HG03108 (cell line): ENCODE measurements around the gene HCLS1.
"Not testable (repeated sequence)": the region's sequence is repeated elsewhere in the genome, so short reads cannot be mapped to it uniquely, and the experiment has no call there.

Experiments
- ATAC-seq: cut with Tn5 transposase; IDR thresholded peaks from one replicate; pipeline ENCODE4 v1.9.1; 2021; ENCODE audit warnings: moderate library complexity; ENCODE audit not compliant: unreplicated experiment

The HCLS1 gene

GRCh38 chr3:121660356-121661171 is at the start of gene HCLS1:
Gene HCLS1 (minus strand): TSS chr3:121660903. CDS start chr3:121658347, 2,556 bp downstream.
- ATAC-seq: peak; percentile 74

GRCh38 chr3:121710347-121710746 is 49.6 kb upstream of the HCLS1 start:
- ATAC-seq: no peak

GRCh38 chr3:121707531-121708273 is 47.0 kb upstream of the HCLS1 start:
- ATAC-seq: no peak

GRCh38 chr3:121705541-121705940 is 44.8 kb upstream of the HCLS1 start:
- no peak for ATAC-seq

GRCh38 chr3:121703973-121704372 is 43.3 kb upstream of the HCLS1 start:
- no peak for ATAC-seq

- no peak for ATAC-seq
These were observed 38.2 kb upstream of the HCLS1 start for GRCh38 chr3:121698901-121699300.

GRCh38 chr3:121698476-121698875 is 37.8 kb upstream of the HCLS1 start:
- ATAC-seq: no peak

- no peak for ATAC-seq
These were observed 35.5 kb upstream of the HCLS1 start for GRCh38 chr3:121696186-121696585.

- no peak for ATAC-seq
These were observed 31.5 kb upstream of the HCLS1 start for GRCh38 chr3:121692010-121692699.

GRCh38 chr3:121690777-121691405 is 30.2 kb upstream of the HCLS1 start:
- no peak for ATAC-seq

GRCh38 chr3:121688747-121689146 is 28.0 kb upstream of the HCLS1 start:
- ATAC-seq: not testable (repeated sequence)

GRCh38 chr3:121681792-121682191 is 21.1 kb upstream of the HCLS1 start:
- ATAC-seq: no peak

- no peak for ATAC-seq
These were observed 16.4 kb upstream of the HCLS1 start for GRCh38 chr3:121677141-121677540.

- ATAC-seq: no peak
These were observed 10.0 kb upstream of the HCLS1 start for GRCh38 chr3:121670676-121671075.

GRCh38 chr3:121667333-121667732 is 6.6 kb upstream of the HCLS1 start:
- ATAC-seq: no peak

GRCh38 chr3:121665488-121665887 is 4.8 kb upstream of the HCLS1 start:
- ATAC-seq: no peak

- ATAC-seq: no peak
These were observed 2.6 kb upstream of the HCLS1 start for GRCh38 chr3:121663171-121663847.

- no peak for ATAC-seq
These were observed 2.0 kb upstream of the HCLS1 start for GRCh38 chr3:121662742-121663141.

- ATAC-seq: no peak
These were observed 673 bp upstream of the HCLS1 start for GRCh38 chr3:121661376-121661775.

- ATAC-seq: no peak
These were observed 1.1 kb downstream of the HCLS1 start for GRCh38 chr3:121659586-121659985.
